SIG-M5 (cell line): Measurements from ENCODE around the gene CYTH4.
"Not testable (repeated sequence)": the region's sequence is repeated elsewhere in the genome, so short reads cannot be mapped to it uniquely, and the experiment has no call there.

ENCODE experiments used
- DNase-seq: peaks from one replicate; lab custom pipeline; 2025; lab: John Stamatoyannopoulos, UW

Gene CYTH4

GRCh38 chr22:37310815-37311595 lies 28.7 kb downstream of the CYTH4 start:
- DNase-seq: no peak

GRCh38 chr22:37311761-37312312 lies 29.5 kb downstream of the CYTH4 start:
- no peak for DNase-seq

- DNase-seq: no peak
Observed at GRCh38 chr22:37312549-37313183, 30.4 kb downstream of the CYTH4 start.

GRCh38 chr22:37313376-37314314 lies 31.3 kb downstream of the CYTH4 start:
- DNase-seq: no peak

GRCh38 chr22:37314315-37315074 lies 32.2 kb downstream of the CYTH4 start:
- DNase-seq: no peak

DNA sequence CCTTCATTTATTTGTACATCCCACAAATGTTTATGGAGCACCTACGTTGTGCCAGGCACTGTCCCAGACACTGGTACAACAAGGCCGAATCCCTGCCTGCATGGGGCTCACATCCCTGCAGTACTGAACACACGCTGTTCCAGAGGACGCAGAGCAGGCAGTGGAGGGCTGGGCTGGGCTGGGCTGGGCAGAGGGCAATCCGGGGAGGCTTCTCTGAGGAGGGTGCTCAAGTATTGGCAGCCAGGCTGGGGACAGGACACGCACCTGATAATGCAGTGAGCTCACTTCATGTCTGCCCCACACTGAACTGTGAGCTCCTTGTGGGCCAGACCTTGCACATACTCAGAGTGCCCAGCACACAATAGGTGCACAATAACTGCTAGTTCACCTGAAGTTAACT lies 34.1 kb downstream of the CYTH4 start:
- no peak for DNase-seq

GRCh38 chr22:37316875-37317371 lies 34.6 kb downstream of the CYTH4 start:
- DNase-seq: no peak

DNA sequence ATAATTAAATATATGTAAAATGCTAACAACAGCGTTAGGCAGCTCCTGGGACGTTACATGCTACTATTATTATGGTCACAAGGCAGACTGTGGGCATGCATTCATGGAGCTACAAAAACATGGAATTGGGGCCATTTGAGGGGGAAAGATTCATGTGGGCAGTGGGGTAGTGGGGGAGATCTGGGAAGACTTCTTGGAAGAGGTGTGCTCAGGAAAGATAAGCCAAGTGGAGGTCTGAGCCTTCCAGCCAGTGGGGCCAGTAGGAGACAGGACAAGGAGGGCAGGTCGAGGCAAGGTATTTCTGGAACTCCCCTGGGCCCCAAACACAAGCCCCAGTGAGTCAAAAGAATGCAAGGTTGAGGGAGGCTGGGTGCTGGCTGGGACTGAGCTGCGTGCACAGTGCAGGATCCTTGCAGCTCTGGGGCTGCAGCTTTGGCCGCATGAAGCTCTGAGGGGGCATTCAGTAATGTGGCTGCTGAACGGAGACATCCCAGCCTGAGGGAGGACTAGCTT lies 35.4 kb downstream of the CYTH4 start:
- DNase-seq: no peak

GRCh38 chr22:37318364-37319109 lies 36.2 kb downstream of the CYTH4 start:
- no peak for DNase-seq

DNA sequence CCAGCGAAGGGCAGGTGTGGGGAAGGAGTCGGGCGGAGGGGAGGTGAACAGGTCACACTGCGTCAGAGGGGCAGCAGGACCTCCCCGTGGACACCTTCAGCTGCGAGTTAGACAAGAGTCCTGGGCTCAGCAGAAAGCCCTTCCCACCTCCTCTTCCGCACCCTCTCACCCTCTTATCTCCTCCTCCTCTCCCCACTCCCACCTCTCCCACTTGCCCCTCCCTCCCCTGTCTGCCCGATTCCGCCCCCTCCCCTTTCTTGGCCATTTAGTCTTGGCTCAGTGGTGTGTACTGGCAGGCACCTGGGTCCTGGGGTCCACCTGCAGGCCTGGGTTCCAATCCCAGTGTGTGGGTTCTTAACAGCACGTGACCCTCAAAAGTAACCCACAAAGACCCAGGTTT lies 37.2 kb downstream of the CYTH4 start:
- DNase-seq: no peak

- no peak for DNase-seq
Observed at GRCh38 chr22:37320726-37321677, 38.7 kb downstream of the CYTH4 start.

DNA sequence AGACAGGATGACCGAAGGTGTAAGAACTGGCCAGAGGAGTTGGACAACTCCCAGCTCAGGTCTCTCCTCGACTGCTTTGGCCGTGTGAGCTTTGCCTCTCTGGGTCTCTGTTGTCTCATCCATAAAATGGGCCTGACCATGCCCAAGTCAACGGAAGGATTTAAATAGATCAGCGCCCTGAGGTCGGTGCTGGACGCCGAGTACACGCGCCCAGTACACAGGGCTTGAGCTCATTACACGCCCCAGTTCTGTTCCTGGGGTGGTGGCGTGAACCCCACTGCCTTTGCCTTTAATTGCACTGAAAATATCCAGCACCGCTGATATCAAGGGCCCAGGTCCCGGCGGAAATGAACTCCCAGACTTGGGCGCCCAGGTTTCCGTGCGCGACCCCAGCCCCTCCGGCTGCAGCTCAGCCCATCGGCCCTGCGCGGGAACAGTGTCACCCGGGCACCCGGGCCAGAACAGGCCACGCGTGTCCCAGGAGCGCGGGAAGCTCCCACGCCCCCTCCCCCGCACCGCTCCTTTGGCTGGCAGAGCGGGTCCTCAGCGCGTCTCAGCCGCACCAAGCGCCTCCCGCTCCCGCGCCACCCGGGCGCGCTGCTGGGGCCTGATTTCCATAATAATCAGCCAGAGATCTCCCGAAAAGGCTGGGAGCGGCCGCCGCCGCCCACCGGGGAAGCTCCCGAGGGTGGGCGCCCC lies 42.2 kb downstream of the CYTH4 start:
- no peak for DNase-seq

GRCh38 chr22:37325039-37325395 lies 42.7 kb downstream of the CYTH4 start:
- no peak for DNase-seq

- DNase-seq: no peak
Observed at GRCh38 chr22:37326726-37327125, 44.4 kb downstream of the CYTH4 start.

GRCh38 chr22:37328017-37328416 lies 45.7 kb downstream of the CYTH4 start:
- no peak for DNase-seq

GRCh38 chr22:37328538-37329237 lies 46.4 kb downstream of the CYTH4 start:
- DNase-seq: not testable (repeated sequence)

GRCh38 chr22:37329238-37330140 lies 47.2 kb downstream of the CYTH4 start:
- no peak for DNase-seq
